Suppressor macrophage treated with lipopolysaccharide for 4 hours (primary cell): ENCODE results near the gene PTPRN2.
"Not testable (repeated sequence)": the region's sequence is repeated elsewhere in the genome, so short reads cannot be mapped to it uniquely, and the experiment has no call there.

Source experiments
- DNase-seq: peaks from one replicate; pipeline ENCODE4 v3.0.0-alpha.2; 2020

Gene PTPRN2

DNA sequence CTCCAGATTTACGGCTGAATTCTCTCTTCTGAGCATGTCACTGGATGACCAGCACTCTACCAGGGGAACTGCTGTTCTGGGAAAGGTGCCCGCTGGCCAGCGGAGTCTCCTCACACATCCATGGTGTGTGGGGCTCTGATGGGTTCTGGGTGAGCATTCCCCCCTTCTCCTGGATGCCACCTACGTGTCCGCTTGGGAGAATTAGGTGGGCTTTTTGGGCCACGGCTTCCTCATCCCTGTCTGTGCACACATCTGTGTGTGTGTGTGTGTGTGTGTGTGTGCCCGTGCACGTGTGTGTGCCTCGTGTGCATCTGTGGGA is 1087.8 kb downstream of the PTPRN2 start:
- DNase-seq, result no peak

DNA sequence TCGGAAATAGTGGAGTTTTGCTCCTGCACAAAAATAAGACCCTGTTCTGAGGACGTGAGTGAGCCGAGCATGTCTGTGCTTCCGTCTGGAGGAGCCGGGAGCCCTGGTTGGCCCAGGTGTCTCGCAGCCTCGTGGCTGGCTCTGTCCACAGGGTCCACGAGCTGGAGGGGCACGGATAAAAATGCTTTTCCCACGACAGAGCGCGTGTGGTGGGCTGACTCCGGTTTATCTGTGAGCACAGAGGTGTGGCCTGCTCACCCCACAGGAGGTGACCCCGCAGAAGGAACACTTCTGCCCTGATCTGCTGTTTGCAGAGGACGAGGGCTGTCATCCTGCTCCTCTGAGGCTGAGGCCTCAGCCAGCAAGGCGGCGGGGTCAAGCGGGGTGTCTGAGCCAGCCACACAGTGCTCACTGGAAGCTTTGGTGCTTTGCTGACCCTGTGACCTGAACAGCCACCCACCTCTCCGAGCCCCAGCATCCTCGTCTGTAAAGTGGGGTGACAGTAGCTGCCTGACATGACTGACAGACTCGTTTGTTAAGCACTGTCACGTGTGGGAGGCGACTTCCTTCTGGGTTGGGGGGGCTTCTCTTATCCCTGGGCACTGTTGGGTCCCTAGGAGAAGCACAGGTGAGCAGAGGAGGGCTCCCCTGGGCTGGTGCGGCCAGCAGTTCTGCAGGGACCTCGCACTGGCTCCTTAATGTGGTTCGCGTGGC is 1088.3 kb downstream of the PTPRN2 start:
- DNase-seq, result no peak

DNA sequence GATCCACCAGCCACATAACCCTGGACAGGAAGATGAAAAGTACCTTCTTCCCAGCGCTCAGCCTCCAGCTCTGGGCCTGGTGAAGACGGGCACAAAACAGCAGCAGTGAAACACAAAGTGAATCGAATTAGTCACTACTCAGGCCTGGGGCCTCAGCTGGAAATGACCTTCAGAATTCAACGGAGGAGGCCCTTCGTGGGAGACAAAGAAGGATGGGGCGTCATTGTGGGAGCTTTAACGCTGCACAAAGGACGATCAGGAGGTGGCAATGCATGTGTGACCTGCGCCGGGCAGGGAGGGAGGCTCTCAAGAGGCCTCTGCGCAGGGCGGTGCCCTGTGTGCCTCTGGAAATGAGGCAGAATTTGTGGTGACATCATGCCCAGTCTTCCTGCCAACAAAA is 1089.0 kb downstream of the PTPRN2 start:
- DNase-seq, result no peak

DNA sequence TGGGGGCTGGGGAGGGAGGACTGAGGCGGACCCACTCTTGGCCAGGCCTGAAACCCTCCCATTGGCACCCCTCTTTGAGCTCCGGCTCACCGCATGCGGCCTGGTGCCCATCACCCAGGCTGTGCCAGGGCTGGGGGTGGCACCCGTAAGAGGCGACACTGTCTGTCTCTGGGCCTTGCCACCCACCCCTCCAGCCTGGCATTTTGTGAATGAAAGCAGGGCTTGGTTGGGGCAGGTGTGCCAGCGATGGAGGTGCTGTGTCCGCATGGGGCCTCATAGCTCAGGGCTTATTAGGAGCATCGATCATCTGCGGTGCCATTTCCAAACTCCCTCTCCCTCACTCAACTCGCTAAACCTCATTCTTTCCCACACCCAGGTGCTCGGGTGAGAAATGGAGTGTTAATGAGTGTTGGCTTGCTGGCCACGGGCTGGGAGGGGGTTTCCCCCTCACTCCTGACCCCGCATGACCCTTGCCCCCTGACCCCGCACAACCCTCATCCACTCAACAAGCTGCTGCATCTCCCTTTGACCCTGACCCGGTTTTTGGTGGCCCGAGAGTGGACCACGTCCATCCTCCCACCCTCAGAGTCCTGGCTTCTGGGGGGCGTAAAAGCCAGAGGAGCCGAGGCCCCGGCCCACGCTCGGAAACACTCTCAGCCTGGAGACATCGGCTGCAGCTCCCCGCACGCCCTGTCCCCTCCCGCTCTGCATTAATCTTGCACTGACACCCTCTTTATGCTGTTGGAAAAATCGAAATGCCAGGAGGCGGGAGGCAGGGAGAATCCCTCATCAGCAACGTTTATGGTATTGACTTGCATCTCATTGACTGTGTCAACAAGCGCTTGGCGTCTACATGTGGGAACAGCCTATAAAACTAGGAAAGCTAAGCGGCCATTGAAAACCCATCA is 1089.6 kb downstream of the PTPRN2 start:
- no peak for DNase-seq

DNA sequence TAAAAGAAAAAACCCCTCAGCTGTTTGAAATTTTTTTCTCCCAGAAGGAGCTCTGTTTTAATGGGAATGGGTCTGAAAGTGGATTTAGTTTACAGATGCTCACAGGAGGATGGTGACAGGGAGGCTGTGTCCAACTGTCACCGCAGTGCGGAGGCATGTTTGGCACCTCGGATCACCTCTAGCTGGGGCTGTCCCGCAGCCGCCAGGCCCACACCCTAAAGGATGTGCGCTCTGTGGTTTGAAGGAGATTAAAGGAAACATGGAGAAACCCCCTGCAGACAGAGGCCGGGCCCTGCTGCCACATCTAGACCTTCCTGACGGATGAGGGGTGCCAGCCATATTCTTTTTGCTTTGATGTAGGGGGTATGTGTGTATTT is 1090.3 kb downstream of the PTPRN2 start:
- no peak for DNase-seq

DNA sequence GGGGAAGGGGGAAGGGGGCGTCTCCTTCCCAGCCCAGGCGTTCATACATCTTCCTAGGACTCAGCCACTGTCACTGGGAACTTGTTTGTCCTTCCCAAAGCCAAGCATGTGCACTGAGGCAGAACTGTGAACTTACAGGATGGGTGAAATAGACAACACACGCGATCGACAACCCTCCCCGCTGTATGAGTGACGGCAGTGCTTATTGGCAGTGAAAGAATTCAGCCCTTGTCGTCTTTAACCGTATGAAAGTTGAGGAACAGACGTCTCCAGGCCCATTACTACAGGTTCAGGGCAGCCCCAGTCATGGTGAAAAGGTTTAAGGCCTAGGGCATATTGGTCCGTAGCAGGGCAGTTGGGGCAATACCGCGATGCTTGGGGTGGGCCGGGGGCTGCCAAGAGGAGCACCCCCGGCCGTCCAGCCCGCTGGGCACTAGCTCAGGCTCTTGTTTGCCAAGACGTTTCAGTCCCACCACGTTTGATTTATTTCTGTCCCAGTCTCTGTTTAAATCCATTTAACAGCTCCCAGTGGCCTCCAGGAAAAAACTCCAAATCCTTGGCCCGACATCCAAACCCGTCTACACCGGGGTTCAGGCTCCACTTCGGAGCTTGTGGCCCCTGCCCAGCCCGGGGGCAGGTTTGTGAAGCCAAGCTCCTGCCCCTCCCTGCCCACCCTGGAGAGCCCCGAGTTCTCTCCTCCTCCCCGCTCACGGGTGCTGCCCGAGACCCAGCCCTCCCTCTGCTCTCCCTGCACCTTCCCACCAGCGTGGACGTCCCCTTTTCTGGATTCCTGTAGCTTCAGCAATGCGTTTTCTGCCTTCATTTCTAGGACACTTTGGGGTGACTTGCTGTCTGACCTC is 1091.0 kb downstream of the PTPRN2 start:
- no peak for DNase-seq

DNA sequence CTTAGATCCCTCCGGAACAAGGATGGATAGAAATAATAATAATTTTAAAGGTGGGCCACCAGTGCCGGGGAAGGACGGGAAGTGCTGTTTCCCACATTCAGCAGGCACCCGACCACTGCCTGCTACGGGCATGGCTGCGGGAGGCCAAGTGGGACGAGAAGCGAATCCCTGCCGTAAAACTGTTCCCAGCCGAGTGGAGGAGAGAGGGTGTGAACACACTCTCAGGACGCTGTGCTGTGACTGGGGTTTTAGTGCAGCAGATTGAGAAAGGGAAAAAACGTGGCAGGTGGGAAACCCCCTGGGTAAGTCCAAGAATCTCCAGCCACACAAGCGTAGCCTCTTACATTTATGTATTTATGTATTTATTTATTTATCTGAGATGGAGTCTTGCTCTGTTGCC is 1092.0 kb downstream of the PTPRN2 start:
- DNase-seq, result no peak

DNA sequence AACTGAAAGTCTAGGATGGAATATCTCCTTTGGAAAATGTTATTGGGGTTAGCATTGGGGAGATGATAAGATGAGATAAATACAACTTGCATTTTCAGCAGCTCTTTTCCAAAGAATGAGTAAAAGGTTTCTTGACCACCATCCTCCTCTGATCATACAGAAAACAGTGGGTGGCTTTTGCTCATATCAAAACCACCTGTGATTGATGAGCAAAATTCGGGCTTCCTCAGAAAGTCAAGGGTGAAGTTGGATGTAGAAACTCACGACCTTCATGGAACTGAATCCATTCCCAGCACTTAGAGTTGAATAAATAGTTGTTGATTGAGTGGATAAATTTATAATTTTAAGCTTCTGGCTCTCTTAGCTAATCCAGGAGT is 1092.5 kb downstream of the PTPRN2 start:
- DNase-seq, result no peak

DNA sequence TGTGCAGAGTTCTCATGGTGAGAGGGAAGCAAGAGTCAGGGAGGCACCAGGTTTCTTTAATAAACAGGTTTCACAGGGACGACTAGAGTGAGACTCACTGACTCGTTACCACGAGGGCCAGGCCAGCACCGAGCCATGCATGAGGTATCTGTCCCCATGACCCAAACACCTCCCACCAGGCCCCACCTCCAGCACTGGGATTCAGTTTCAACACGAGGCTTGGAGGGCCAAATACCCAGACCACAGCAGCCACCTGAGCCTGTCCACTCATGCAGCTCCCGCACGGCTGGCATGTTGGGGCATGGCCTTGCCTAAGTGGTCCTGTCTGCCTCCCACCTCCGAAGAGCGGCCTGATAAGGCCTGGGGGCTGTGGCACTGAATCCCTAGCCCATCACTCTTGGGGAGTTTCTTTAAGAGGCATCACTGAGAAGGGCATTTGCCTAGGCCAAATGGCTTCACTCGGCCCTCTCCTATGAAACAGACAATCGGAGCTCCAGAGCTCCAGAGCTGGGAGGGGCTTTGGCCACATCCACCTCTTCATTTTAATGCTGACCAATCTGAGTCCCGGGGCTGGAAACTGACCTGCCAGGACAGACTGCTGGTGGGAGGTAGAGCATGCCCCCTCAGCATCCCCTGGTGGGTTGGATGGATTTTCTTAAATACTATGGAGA is 1093.0 kb downstream of the PTPRN2 start:
- no peak for DNase-seq

DNA sequence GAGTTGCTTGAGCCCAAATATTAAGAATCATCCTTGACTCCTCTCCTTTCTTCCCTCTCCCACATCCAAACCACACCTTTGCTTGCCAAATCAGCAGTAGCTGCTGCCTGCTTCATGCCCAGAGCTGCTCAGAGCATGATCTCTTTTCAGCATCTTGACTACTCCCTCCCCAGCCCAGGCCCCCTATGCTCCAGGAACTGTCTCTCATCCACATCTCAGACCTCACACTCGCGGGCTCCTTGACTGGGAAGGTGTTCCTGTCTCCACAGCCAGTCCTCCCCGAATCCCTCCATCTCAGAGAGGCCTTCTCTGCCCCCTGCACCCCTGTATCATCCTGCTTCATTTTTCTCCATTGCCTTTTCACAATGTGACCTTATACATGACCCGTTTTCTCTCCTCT is 1093.8 kb downstream of the PTPRN2 start:
- no peak for DNase-seq

DNA sequence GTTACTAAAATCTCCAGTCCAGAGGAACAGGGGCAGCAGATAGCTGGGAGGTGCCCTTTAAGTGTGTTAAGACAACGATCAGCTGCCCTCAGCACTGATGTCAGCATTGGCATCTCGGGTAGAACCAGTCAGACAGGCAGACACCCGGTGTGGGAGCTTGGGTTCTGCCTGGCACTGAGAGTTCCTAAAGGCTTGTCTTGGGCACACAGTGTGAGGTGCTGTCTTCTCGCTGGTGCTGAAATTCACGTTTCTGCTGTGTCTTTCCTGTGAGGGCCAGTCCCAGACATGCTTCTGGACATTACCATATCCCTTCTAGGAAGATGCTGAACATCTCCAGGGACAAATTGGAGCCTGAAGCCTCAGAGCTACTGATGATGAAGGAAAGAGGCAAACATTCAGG is 1094.6 kb downstream of the PTPRN2 start:
- no peak for DNase-seq

DNA sequence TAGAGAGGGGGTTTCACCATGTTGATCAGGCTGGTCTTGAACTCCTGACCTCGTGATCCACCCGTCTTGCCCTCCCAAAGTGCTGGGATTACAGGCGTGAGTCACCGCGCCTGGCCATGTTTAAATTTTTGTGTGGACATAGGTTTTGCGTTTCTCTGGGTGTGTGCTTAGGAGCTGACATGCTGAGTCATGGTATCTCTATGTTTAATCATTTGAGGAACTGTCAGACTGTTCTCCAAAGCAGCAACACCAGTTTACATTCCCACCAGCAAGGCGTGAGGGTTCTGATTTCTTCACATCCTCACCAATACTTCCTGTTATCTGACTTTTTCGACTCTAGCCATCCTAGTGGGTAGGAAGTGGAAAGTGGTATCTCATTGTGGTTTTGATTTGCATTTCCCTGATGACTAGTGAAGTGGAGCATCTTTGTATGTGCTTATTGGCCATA is 1097.1 kb downstream of the PTPRN2 start:
- DNase-seq, result peak; percentile 90

DNA sequence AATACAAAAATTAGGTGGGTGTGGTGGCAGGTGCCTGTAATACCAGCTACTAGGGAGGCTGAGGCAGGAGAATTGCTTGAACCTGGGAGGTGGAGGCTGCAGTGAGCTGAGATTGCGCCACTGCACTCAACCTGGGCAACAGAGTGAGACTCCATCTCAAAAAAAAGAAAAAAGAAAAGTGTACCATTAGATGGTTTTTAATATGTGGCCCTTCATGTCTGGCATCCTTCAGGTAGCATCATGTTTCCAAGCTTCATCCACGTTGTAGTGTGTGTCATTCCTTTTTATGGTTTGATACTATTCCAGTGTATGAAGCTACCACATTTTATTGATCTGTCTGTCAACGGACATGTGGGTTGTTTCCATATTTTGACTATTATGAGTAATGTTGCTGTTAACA is 1097.8 kb downstream of the PTPRN2 start:
- DNase-seq, result not testable (repeated sequence)
